Activated T-cell treated with anti-CD3 and anti-CD28 coated beads for 1 hour (primary cell): Measurements from ENCODE around the gene CENPX.
"Not testable (repeated sequence)": the region's sequence is repeated elsewhere in the genome, so short reads cannot be mapped to it uniquely, and the experiment has no call there.

Source experiments
- DNase-seq: peaks from one replicate; pipeline ENCODE4 v3.0.0-alpha.2; 2020; ENCODE audit warnings: low read depth

The CENPX gene

DNA sequence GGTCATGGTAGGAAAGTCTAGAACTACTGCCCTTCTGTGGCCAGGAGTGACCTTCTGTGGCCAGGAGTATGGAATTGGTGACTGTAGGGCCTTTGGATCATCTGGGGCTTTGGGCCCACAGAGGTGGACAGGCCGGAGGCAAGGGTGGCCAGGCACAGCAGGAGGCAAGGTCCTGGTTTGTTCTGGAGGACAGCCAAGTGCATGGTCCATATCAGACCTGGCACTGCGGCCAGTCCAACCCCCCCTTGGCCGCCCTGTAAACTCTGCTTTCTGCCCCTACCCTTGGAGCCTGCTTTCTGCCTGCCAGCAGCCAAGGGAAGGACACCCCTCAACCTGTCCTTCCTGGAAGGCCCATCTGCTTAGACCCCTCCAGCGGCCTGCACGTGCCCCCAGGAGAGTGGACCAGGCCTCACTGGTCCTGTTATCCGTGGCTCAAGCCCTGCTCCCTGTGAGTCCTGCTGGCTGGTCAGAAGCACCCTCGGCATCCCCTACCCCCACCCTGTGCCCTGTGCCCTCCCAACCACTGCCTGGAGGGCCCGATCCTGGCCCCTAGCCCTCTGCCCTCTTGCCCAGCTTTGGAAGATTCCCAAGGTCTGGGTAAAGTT, 17.1 kb upstream of the CENPX start:
- no peak for DNase-seq

DNA sequence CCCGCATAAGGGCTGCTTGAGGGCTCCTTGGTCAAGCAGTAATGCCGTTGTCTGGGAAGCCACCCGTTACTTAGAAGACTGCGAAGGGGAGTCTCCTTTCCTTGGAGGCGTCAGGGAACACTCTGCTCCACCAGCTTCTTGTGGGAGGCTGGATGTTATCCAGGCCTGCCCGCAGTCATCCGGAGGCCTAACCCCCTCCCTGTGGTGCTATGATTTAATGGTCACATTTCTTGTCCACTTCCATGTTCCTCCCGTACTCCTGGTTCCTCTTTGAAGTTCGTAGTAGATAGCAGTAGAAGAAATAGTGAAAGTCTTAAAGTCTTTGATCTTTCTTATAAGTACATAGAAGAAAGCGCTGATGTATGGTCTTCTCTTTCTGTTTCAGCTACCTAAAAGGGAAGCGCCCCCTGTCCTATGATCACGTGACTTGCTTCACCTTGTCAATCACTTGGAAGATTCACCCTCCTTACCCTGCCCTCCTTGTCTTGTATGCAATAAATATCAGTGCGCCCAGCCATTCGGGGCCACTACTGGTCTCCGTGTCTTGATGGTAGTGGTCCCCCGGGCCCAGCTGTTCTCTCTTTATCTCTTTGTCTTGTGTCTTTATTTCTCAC, 16.2 kb upstream of the CENPX start:
- not testable (repeated sequence) for DNase-seq

DNA sequence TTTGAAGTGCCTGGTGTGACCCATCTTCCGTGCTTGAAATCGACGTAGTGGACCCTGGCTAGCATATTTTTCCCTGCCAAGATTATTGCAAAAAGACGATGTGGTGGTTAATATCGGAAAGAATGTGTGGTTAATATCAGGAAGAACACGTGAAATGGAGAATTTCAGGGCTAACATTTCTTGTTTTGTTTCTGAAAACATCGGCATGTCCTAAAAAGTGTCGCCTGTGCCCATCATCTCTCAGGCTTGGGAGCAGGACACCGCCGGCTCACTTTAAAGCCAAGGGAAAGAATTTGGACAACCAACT, 15.2 kb upstream of the CENPX start:
- DNase-seq, result no peak

DNA sequence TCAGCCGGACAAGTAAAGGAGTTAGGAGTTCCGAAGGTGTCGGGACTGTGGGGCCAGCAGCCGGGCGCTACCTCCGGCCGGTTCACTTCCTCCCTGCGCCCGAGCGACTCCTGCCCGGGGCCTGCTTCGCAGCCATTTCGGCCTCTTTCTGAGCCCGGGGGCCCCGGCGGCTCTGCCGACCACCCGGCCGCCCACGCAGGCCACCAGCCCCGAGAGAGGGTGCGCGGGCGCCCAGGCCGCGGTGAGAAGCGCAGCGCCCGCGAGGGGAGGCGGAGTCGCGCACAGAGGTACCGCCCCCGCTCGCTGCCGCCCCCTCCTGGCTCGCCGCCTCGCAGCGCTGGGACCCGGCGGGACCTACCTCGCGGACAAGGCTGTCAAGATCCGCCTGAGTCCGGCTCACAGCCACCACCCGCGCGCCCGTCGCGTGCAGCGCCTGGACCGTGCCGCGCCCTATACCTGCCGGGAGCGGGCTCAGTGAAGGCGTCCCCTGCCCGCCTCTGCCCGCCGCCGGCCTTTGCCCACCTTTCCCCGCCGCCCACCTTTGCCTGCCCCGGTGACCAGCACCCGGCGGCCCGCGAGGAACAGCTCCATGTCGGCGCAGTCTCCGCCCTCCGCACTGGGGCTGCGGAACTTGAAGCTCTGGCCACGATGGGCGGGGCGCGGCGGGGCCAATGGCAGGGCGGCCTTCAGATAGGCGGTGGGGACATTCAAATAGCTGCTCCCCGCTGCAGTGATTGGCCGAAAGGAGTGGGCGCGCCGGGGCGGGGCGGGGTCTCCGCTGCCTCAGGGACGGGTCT, 14.6 kb upstream of the CENPX start, which contains the start of gene DCXR:
Gene DCXR, minus strand, starts transcription at position 606 of the 797 bp plus-strand sequence. Its CDS starts 15 bp downstream, at position 591.
- DNase-seq, result peak; percentile 92

DNA sequence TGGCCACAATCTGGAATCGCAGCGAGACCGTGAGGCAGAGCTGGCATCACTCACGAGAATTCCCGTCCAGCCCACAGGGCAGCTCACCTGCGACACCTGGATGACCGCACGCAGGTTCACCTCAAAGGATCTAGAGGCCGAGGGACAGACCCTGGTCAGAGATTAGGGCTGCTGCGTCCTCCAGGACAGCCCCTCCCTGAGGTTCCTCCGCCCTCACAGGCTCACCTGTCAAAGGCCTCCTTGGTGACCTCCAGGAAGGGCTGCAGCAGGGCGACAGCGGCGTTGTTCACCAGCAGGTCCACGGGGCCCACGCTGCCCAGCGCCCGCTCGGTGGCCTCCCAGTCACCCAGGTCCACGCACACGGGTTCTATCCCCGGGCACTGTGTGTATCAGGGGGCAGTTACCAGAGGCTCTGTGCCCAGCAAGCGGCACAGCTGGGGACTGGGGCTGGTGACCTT, 14.0 kb upstream of the CENPX start:
- DNase-seq, result no peak

DNA sequence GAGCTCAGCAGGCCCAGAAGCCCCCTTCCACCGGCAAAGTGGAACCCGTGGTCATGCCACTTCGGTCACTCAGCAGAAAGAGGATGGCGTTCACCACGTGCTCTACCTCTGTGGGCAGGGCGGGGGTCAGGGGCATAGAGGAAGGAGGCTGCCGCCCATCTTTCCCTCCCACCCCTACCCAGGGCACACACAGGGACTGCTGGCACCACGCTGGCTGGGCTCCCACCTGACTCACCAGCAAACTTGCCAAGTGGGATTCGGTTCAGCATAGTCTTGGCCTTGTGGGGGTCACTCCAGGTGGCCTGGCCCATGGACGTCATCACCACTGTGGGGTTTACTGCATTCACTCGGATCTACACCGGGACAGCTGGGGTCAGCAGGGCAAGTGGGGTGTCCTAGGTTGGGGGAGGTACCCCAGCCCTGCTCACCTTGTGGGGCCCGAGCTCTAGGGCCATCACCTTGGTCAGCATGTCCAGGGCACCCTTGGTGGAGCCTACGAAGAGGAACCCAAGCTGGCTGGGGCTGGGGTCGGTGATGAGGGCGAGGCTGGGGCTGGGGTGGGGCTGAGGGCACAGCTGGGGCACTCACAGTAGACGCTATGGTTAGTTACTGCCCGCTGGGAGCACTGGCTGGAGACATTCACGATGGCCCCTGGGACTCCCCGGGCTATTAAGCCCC, 13.4 kb upstream of the CENPX start:
- DNase-seq, result no peak

DNA sequence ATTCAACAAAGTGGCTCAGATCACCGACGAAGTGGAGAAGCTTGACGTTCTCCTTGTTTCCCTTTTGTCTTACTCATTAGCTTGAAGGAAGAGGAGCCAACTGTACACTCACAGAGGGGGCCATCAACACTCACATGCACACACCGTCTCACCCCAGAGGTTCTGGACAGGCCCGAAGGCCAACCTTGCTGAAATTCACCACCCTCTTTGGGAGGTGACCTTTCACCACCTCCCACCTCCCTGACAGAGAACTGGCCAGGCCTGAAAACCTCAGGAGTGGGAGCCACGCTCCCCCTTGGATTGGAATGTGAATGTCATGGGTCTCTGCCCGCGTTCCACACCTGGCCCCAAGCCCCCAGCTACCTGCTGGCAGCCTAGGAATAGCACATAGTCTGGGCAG, 12.8 kb upstream of the CENPX start:
- DNase-seq, result no peak

DNA sequence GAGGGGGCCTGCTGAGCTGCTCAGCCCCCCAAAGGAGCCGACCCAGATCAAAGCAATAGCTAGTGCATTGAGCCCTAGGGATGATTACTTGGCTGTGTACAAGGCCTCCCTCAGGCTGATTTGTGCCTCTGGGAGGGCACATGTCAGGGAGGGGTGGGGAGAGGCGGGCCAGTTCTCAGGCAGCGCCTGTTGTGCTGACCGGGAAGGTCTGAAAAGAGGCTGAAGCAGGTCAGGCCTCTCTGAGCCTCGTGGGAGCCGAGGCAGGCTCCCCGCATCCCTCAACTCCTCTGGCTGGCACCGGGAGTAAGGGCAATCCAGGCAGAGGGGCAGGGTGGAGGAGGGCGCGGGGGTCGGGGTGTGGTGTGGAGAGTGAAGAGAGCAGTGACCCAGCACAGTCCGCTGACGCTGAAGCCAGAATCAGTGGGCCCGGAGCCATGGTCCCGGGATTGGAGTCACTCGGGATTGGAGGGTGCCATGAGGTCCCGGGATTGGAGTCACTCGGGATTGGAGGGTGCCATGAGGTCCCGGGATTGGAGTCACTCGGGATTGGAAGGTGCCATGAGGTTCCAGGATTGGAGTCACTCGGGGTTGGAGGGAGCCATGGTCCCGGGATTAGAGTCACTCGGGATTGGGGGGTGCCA, 11.8 kb upstream of the CENPX start:
- no peak for DNase-seq

DNA sequence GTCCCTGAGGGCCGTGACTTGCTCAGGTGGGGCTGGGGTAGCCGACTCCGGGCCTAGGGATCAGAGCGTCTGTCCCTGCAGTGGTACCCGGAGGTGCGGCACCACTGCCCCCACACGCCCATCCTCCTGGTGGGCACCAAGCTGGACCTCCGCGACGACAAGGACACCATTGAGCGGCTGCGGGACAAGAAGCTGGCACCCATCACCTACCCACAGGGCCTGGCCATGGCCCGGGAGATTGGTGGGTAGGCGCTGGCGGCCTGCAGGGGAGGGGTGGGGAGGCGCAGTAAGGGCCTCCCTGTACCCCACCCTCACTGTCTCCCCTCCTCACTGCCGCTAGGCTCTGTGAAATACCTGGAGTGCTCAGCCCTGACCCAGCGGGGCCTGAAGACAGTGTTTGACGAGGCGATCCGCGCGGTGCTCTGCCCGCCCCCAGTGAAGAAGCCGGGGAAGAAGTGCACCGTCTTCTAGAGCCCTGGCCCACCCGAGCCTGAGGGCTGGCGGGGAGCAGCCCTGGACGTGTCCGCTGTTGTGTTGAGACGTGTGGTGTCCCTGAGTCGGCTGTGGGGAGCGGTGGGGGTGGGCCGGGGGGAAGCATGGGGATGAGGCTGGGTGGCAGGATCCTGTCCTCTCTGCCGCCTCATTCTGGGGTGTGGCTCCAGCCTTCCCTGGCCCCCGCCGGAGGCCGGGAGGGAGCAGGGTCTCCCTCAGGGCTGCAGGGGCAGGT, 10.8 kb upstream of the CENPX start:
- no peak for DNase-seq

DNA sequence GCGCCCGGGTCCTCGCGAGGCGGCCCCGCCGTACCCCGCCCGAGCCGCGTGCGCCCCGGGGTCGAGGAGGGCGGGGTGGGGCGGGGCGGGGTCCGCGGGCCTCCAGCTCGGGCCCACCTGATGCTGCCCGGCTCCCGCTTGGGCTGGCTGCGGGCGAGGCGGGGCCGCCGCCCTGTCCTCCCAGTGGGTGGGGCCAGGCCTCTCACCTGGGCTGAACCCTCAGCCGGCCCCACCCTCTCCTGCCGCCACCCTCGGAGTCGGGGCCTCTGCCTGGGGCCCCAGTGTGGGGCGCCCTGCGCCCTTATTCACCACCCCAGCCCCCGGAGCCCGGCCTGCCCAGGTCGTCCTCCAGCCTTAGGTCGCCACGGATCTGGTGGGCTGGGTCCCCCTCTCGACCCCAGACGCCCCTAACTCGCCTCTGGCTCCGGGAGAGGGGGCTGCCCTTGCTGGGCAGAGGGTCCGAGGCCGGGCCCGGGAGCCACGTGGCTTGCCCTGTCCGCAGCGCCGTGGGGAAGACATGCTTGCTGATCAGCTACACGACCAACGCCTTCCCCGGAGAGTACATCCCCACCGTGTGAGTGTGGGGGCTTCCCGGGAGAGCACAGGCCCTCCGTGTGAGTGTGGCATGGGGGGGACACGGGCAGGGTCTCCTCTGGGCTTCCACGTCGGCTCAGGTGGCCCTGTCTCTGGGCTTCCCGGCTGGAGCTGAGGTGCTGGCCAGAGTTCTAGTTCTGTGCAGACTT, 9.4 kb upstream of the CENPX start:
- no peak for DNase-seq

DNA sequence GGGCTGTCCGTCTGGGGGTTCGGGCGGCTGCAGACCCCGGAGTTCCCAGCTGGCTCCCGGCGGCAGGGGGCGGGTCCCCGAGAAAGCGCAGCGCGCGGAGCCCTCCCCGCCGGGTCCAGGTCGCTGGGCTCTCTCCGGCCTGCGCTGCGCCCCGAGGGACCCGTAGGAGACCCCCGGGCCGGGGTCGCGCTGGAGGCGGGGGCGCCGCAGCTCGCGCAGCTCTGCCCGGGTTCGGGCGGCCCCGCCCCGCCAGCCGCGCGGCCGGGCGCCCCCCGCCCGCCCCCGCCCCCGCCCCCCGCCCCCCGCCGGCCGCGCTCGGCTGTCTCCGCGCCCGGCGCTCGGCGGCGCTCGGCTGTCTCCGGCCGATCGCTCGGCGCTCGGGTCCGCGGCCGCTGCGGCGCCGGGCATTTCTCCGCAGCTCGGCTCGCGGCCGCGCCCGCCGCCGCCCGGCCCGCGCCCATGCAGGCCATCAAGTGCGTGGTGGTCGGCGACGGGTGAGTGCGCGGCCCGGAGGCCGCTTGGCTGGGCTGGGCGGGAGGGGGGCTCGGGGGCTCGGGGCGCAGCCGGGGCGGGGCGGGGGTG, 8.7 kb upstream of the CENPX start, which contains the start of gene RAC3:
Gene RAC3, plus strand, starts transcription at position 376 of the 582 bp plus-strand sequence. Its CDS starts 84 bp downstream, at position 460.
- DNase-seq, result no peak

DNA sequence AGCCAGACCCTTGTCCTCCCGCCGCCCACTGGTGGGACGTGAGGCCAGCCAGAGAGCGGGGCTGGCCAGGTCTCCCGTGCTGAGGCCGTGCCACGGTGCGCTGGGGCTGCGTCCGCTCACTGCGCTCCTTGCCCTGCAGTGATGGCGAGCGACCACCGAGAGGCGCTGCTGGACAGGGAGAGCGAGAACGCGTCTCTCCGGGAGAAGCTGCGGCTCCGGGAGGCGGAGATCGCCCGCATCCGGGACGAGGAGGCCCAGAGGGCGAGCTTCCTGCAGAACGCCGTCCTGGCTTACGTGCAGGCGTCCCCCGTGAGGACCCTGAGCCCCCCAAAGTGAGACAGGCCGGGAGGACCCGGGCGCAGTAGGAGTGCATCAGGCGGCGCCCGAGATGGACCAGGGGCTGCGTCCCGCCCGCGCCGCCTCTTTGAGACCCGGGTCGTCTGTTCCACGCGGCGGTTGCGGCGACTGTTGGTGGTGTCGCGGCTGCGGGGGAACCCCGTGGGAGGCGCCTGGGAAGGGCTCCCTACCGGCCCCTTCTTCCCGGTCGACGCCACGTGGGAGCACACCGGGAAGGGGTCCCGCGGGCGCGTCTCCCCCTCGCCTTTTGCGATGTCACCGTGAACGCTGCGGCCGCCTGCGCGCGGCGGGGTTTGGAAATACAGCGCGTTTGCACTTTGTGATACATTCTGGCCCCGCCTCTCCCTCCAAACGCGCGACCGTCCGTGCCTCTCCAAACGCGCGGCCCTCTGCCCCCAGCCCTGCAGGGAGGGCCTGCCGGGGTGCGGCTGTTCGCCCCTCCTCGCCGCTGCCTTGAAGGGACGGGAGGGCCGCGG, 8.0 kb upstream of the CENPX start:
- DNase-seq, result peak; percentile 71

DNA sequence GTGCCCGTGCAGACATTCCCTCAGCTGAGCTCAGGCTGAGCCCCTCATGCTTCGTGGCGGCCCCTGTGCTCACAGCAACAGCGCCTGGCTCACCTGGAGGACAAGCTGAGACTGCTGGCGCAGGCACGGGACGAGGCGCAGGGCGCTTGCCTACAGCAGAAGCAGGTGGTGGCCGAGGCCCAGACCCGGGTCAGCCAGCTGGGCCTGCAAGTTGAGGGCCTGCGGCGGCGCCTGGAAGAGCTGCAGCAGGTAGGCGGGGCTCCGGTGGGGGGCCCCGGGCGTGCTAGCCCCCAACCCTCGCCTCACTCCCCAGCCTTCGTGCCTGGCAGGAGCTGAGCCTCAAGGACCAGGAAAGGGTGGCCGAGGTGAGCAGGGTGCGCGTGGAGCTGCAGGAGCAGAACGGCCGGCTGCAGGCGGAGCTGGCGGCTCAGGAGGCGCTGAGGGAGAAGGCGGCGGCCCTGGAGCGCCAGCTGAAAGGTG, 7.4 kb upstream of the CENPX start:
- no peak for DNase-seq

DNA sequence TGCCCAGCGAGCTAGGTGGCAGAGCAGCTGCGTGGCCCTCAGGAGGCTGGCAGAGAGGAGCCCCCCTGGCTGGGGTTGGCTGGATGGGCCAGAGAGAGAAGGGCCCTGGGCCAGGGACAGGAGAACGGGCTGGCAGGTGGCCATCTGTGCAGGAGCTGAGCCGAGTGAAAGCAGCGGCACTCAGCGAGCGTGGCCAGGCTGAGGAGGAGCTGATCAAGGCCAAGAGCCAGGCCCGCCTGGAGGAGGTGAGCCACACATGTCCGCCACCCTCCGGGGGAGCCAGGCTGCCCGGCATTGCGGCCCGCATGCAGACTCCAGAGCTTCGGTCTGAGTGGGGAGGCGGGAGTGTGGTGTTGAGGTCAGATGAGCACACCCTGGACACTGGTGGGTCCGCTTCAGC, 6.7 kb upstream of the CENPX start:
- no peak for DNase-seq

DNA sequence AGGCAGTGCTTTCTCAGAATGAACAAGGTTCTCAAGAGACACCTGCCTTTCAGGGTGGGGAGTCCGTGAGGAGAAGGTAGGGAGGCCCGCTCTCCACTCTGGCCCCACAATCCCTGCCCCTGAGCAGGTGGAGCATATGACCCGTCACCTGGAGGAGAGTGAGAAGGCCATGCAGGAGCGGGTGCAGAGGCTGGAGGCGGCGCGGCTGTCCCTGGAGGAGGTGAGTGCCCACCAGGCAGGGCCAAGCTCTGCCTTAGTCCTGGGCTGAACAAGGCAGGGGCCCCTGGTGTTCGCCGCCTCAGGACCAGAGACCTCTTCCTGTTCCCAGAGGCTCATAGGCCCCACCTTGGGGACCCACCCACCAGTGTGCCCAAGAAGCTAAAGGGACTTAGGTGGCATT, 6.3 kb upstream of the CENPX start:
- no peak for DNase-seq

DNA sequence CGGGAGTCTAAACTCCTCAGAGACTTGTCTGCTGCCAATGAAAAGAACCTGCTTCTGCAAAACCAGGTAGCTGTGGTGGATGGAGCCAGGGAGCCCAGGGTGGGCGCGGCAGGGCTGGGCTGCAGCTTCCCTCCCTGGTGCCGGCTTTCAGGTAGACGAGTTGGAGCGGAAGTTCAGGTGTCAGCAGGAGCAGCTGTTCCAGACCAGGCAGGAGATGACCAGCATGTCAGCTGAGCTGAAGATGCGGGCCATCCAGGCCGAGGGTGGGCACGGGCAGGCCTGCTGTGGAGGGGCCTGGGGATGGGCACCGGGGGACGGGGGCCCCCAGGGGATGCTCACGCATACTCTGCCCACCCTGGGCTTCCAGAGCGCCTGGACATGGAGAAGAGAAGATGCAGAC, 5.6 kb upstream of the CENPX start:
- no peak for DNase-seq

DNA sequence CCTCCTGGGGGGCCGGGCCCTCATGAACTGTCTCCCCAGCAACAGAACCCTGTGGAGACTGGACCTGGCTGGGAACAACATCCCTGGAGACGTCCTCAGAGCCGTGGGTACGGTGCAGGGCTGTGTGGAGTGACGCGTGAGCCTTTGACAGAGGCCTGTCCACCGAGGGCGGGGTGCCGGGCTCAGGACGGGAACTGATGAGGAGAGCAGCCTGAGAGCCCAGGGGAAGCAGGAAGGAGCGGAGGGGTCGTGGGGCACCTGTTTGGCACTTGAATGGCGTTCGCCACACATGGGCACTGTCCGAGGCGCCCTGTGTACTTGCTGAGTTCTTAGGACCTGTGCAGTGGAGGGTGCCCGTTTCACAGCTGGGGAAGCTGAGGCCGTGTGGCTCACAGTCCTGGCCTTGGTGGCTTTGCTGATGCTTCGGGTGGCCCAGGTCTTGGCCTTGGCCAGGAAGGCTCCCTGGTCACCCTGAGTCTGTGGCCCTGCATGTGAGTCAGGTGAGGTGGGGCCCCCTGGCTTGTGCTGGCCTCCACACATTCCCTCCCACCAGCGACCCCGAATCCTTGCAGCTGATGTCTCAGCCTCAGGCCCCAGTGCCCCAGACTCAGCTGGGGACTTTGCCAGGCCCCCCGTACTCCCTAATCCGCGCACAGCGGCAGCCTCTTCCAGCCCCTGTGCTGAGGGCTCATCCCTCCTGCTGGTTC, 2.9 kb upstream of the CENPX start:
- no peak for DNase-seq

DNA sequence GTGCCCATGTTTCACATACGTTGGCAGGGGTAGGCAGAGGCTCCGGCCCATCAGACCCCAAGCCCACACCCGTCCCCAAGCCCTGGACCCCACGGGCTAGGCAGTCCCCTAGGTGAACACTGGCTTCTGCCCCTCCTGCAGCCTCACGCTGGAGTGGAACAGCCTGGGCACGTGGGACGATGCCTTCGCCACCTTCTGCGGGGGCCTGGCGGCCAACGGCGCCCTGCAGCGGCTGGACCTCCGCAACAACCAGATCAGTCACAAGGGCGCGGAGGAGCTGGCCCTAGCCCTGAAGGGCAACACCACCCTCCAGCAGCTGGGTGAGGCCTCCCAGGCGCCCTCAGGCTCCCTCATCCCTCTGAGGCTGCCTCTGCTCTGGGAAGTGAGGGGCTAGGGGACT, 2.2 kb upstream of the CENPX start:
- no peak for DNase-seq
